BLaER1 (cell line): Measurements from ENCODE around the gene FIGNL1.

ENCODE experiments used
- H3K27ac ChIP-seq: shearing (Covaris generic); formaldehyde crosslinking; 2 replicates; pipeline ENCODE4 v1.8.1; 2022
- H3K27me3 ChIP-seq: shearing (Covaris generic); formaldehyde crosslinking; 2 replicates; pipeline ENCODE4 v1.8.1; 2022
- H3K36me3 ChIP-seq: shearing (Covaris generic); formaldehyde crosslinking; 2 replicates; pipeline ENCODE4 v1.8.1; 2022
- H3K4me1 ChIP-seq: shearing (Covaris generic); formaldehyde crosslinking; 2 replicates; pipeline ENCODE4 v1.8.1; 2022
- H3K4me2 ChIP-seq: shearing (Covaris generic); formaldehyde crosslinking; 2 replicates; pipeline ENCODE4 v1.8.1; 2022
- H3K4me3 ChIP-seq: shearing (Covaris generic); formaldehyde crosslinking; 2 replicates; pipeline ENCODE4 v1.8.1; 2022
- H3K9ac ChIP-seq: shearing (Covaris generic); formaldehyde crosslinking; 2 replicates; pipeline ENCODE4 v1.8.1; 2022
- H3K9me3 ChIP-seq: shearing (Covaris generic); formaldehyde crosslinking; 2 replicates; pipeline ENCODE4 v1.8.1; 2022
- H4K20me1 ChIP-seq: shearing (Covaris generic); formaldehyde crosslinking; 2 replicates; pipeline ENCODE4 v1.8.1; 2022
- Cebpa-rat ChIP-seq: shearing (Covaris generic); IDR thresholded peaks from 2 replicates; pipeline ENCODE4 v1.8.1; 2022

FIGNL1 gene

GRCh38 chr7:50456371-50457123, 6.4 kb upstream of the FIGNL1 start:
- no peaks in the 10 kb centered on the region; the same call in 1 of the 2 replicates for H3K9me3 ChIP-seq
- TF ChIP-seq Cebpa-rat, result no peak
- no peak overlapping the region for H3K27ac ChIP-seq
- H3K36me3 ChIP-seq, result no peaks in the 10 kb centered on the region
- H3K27me3 ChIP-seq, result no peaks in the 10 kb centered on the region
- H3K9ac ChIP-seq, result no peak overlapping the region
- 0 out of 2 replicates have a peak, but pooled peaks cover under 1% of the 10 kb centered on the region for H3K4me1 ChIP-seq
- H3K4me3 ChIP-seq, result no peak overlapping the region
- no peaks in the 10 kb centered on the region for H4K20me1 ChIP-seq
- no peak overlapping the region for H3K4me2 ChIP-seq

GRCh38 chr7:50455658-50456057, 5.5 kb upstream of the FIGNL1 start:
- Histone ChIP-seq H3K4me3 (no peak overlapping the region), H3K27ac (no peak overlapping the region), H3K27me3 (no peaks in the 10 kb centered on the region), H3K4me1 (peaks cover 9% of the 10 kb centered on the region), H3K36me3 (no peaks in the 10 kb centered on the region), H4K20me1 (no peaks in the 10 kb centered on the region), H3K9ac (no peak overlapping the region), H3K9me3 (no peaks in the 10 kb centered on the region; the same call in 1 of the 2 replicates), H3K4me2 (no peak overlapping the region)
- TF ChIP-seq Cebpa-rat, result no peak

GRCh38 chr7:50454968-50455367, 4.8 kb upstream of the FIGNL1 start:
- Histone ChIP-seq H3K9ac (no peak overlapping the region), H3K4me1 (peaks cover 12% of the 10 kb centered on the region), H3K27ac (no peak overlapping the region), H3K36me3 (no peaks in the 10 kb centered on the region), H3K4me3 (no peak overlapping the region), H3K9me3 (no peaks in the 10 kb centered on the region; the same call in 1 of the 2 replicates), H3K4me2 (no peak overlapping the region), H3K27me3 (no peaks in the 10 kb centered on the region), H4K20me1 (no peaks in the 10 kb centered on the region)
- TF ChIP-seq Cebpa-rat, result no peak

- peaks cover 26% of the 10 kb centered on the region for H3K4me1 ChIP-seq
- H3K9ac ChIP-seq, result peak overlapping the region; percentile 82
- peak overlapping the region; percentile 92 for H3K4me2 ChIP-seq
- 0 out of 2 replicates have a peak, but pooled peaks cover 5% of the 10 kb centered on the region for H4K20me1 ChIP-seq
- H3K36me3 ChIP-seq, result peaks cover 23% of the 10 kb centered on the region
- H3K27ac ChIP-seq, result peak overlapping the region; percentile 68
- H3K9me3 ChIP-seq, result no peaks in the 10 kb centered on the region
- H3K4me3 ChIP-seq, result peak overlapping the region; percentile 75
- no peaks in the 10 kb centered on the region for H3K27me3 ChIP-seq
- TF ChIP-seq Cebpa-rat, result no peak
Measured at GRCh38 chr7:50450590-50451032, 461 bp upstream of the FIGNL1 start.

- Histone ChIP-seq H3K9me3 (no peaks in the 10 kb centered on the region), H4K20me1 (0 out of 2 replicates have a peak, but pooled peaks cover 5% of the 10 kb centered on the region), H3K4me1 (peaks cover 26% of the 10 kb centered on the region), H3K27ac (peak overlapping the region; percentile 68), H3K4me2 (peak overlapping the region; percentile 92), H3K9ac (peak overlapping the region; percentile 82), H3K36me3 (peaks cover 30% of the 10 kb centered on the region), H3K27me3 (no peaks in the 10 kb centered on the region), H3K4me3 (peak overlapping the region; percentile 75)
- TF ChIP-seq Cebpa-rat, result no peak
Measured at GRCh38 chr7:50449501-50449880, 659 bp downstream of the FIGNL1 start.

- Histone ChIP-seq H3K9ac (peak overlapping the region; percentile 82; the same call in 1 of the 2 replicates), H3K9me3 (no peaks in the 10 kb centered on the region), H3K4me2 (peak overlapping the region; percentile 92), H3K4me1 (peaks cover 26% of the 10 kb centered on the region), H3K27ac (no peak overlapping the region), H3K27me3 (no peaks in the 10 kb centered on the region), H3K4me3 (peak overlapping the region; percentile 75; the same call in 1 of the 2 replicates), H4K20me1 (0 out of 2 replicates have a peak, but pooled peaks cover 5% of the 10 kb centered on the region), H3K36me3 (peaks cover 34% of the 10 kb centered on the region)
- no peak for TF ChIP-seq Cebpa-rat
Measured at GRCh38 chr7:50448823-50449222, 1.3 kb downstream of the FIGNL1 start.

- H3K27me3 ChIP-seq, result no peaks in the 10 kb centered on the region
- H3K9me3 ChIP-seq, result no peaks in the 10 kb centered on the region
- H3K9ac ChIP-seq, result no peak overlapping the region
- H3K4me3 ChIP-seq, result no peak overlapping the region
- peaks cover 54% of the 10 kb centered on the region for H3K36me3 ChIP-seq
- 0 out of 2 replicates have a peak, but pooled peaks cover 5% of the 10 kb centered on the region for H4K20me1 ChIP-seq
- no peak for TF ChIP-seq Cebpa-rat
- peaks cover 26% of the 10 kb centered on the region for H3K4me1 ChIP-seq
- H3K27ac ChIP-seq, result no peak overlapping the region
- no peak overlapping the region for H3K4me2 ChIP-seq
Measured at GRCh38 chr7:50446542-50446960, 3.6 kb downstream of the FIGNL1 start.

GRCh38 chr7:50436133-50436806, 13.9 kb downstream of the FIGNL1 start:
- Histone ChIP-seq H3K9ac (no peak overlapping the region), H3K9me3 (no peaks in the 10 kb centered on the region), H3K4me1 (no peaks in the 10 kb centered on the region), H3K27ac (no peak overlapping the region), H3K27me3 (no peaks in the 10 kb centered on the region), H3K4me3 (no peak overlapping the region), H3K36me3 (peaks cover 45% of the 10 kb centered on the region), H3K4me2 (no peak overlapping the region), H4K20me1 (no peaks in the 10 kb centered on the region)
- TF ChIP-seq Cebpa-rat, result no peak

- Histone ChIP-seq H3K4me1 (no peaks in the 10 kb centered on the region), H3K36me3 (0 out of 2 replicates have a peak, but pooled peaks cover 2% of the 10 kb centered on the region), H3K27ac (no peak overlapping the region), H3K4me2 (no peak overlapping the region), H3K9ac (no peak overlapping the region), H3K27me3 (no peaks in the 10 kb centered on the region), H3K9me3 (no peaks in the 10 kb centered on the region), H4K20me1 (no peaks in the 10 kb centered on the region), H3K4me3 (no peak overlapping the region)
- no peak for TF ChIP-seq Cebpa-rat
Measured at GRCh38 chr7:50431722-50432305, 18.3 kb downstream of the FIGNL1 start.
